Heart left ventricle (tissue), 16 donors: Measurements from ENCODE around the gene CYB5D1. TPM values are rescaled to one million over a fixed set of nuclear protein-coding genes. Genes with fewer than 3 reads are reported as not detected.
A peak's percentile ranks its signal among the peaks of the same experiment; 100 is the strongest.

Experiments used
- ATAC-seq, 4 donors: fragments of 200-7000 bp; cut with Tn5 transposase; one replicate each; pipeline ENCODE4 v1.9.1; 2020 to 2022; ENCODE audit warnings: moderate library complexity in 4 of 4, mild to moderate bottlenecking in 3 of 4, moderate number of reproducible peaks in 1 of 4
- DNase-seq, 5 donors: peaks; one replicate each; pipeline ENCODE4 v3.0.0-alpha.2; 2020
- H3K27ac ChIP-seq, 12 donors: fragments of 200-600 bp; sonication (generic) in 4 of 12; one replicate each; pipeline versions ENCODE4 v1.5.0 to v1.8.0; 2016 to 2022; ENCODE audit warnings: mild to moderate bottlenecking in 2 of 12
- H3K27me3 ChIP-seq, 9 donors: fragments of 200-600 bp; sonication (generic) in 2 of 9; one replicate each; pipeline versions ENCODE4 v1.5.1 to v1.8.0; 2016 to 2022; ENCODE audit warnings: mild to moderate bottlenecking in 3 of 9
- H3K36me3 ChIP-seq, 9 donors: fragments of 200-600 bp; sonication (generic) in 2 of 9; one replicate each; pipeline versions ENCODE4 v1.5.0 to v1.8.0; 2018 to 2022; ENCODE audit warnings: mild to moderate bottlenecking in 2 of 9
- H3K4me1 ChIP-seq, 12 donors: fragments of 200-600 bp; sonication (generic) in 4 of 12; one replicate each; pipeline versions ENCODE4 v1.5.0 to v1.8.0; 2016 to 2022; ENCODE audit warnings: mild to moderate bottlenecking in 3 of 12
- H3K4me3 ChIP-seq, 12 donors: fragments of 200-600 bp; sonication (generic) in 4 of 12; one replicate each; pipeline versions ENCODE4 v1.5.0 to v1.8.0; 2017 to 2022; ENCODE audit warnings: mild to moderate bottlenecking in 9 of 12, moderate library complexity in 4 of 12
- H3K9me3 ChIP-seq, 12 donors: fragments of 200-600 bp; sonication (generic) in 4 of 12; one replicate each; pipeline versions ENCODE4 v1.5.0 to v1.8.0; 2016 to 2022; ENCODE audit warnings: mild to moderate bottlenecking in 1 of 12
- CTCF ChIP-seq, 12 donors: fragments of 200-600 bp; sonication (generic) in 4 of 12; IDR thresholded peaks; one replicate each; pipeline versions ENCODE4 v1.5.0 to v1.8.0; 2018 to 2022; ENCODE audit warnings: antibody characterized with exemption in 12 of 12, mild to moderate bottlenecking in 5 of 12
- POLR2A ChIP-seq, 2 donors: fragments of 450-650 bp; IDR thresholded peaks; one replicate each; pipeline ENCODE4 v1.6.1; 2017; ENCODE audit warnings: antibody characterized with exemption in 2 of 2, mild to moderate bottlenecking in 2 of 2, moderate library complexity in 2 of 2
- WGBS, 4 donors: extraction: QIAGEN DNeasy Blood & Tissue Kit in 2 of 4; methylation state at CpG; one replicate each; pipeline versions ENCODE4 v1.1.5 to v1.1.7; 2013 to 2018; 5-methylcytosine and 5-hydroxymethylcytosine counted together
- intact Hi-C, 10 donors: fragments of 100-400 bp; cut with DNase I; formaldehyde crosslinking; loops; one replicate each; pipeline versions ENCODE4 v1.11.1 to v1.14.2; 2022
- polyA plus RNA-seq, 2 donors: library from polyadenylated mRNA; stranded (reverse); fragments of 200-250 nt; gene quantifications; one replicate each; pipeline ENCODE4 v1.2.3, GENCODE V29; 2013
- total RNA-seq, 9 donors: library from RNA; depleted of rRNA in 2 of 9; stranded (reverse); fragments of >200 nt in 2 of 9; fragmentation: NEBNext Ultra II Directional in 3 of 9; extraction: Animal tissue kit (Norgen Biotek cat#: 25700) in 3 of 9; gene quantifications; one replicate each; pipeline versions ENCODE4 v1.1.0 to v1.2.4, GENCODE V29; 2016 to 2023
- donor health status: ischemic (EF 13 %, LVEDD 7.1; RV severe dilation, severe dysfunction).
- donor health status: healthy with polysubstance abuse.
- donor health status: DM: no; HTN: yes; CAD: no.
- donor health status: DM: no; HTN: no; CAD: no.
- donor health status: ischemic (EF 25% LVEDD 6.9; RV normal size, moderate dysfunction).
- donor health status: ischemic (EF 25% LVEDD 5.7; RV mildly dilated, moderate dysfunction).
- donor health status: healthy.
- donor health status: DM: yes; HTN: yes; CAD: no.
- donor health status: ischemic (EF 35%, LVEDD 5.7; RV mildly dilated, moderate dysfunction).
- donor health status: nonischemic (EF 11% LVEDD 7.7; RV severe dilation, severe dysfunction).
- donor health status: DM: yes; HTN: yes; CAD: no.
- donor health status: PGD.
- donor health status: ischemic (EF 29% LVEDD 5.4; RV normal size, mild dysfunction).
- donor health status: nonischemic (EF 23%, LVEDD 6.1; RV moderate dilation, normal function).

The CYB5D1 gene
- total and polyA plus RNA-seq, 11 donors, result 9.3 to 20.4 (median 15.5) TPM

- DNase-seq, result peak in 1 of 5 donors; percentile 31
- no peaks in the 10 kb centered on the region for H3K27me3 ChIP-seq
- H3K36me3 ChIP-seq, result peaks cover 3 to 67% (median 59%) of the 10 kb centered on the region in 9 donors
- no peak for ATAC-seq
- peaks cover 0 to 43% (median 26%) of the 10 kb centered on the region in 12 donors for H3K4me1 ChIP-seq
- no peak for TF ChIP-seq POLR2A (IDR thresholded peaks at IDR 0.05)
- TF ChIP-seq CTCF (IDR thresholded peaks at IDR 0.05), result no peak
- intact Hi-C loops, result loop anchor here (1.0 to 10.0 kb wide), 6 partner anchors 18 to 303 kb away; partner anchors contain the start of genes KDM6B (in 1 of the 10) and PER1 (in 1 of the 10)
- H3K27ac ChIP-seq, result peak overlapping the region in 8 of 12 donors; percentile 17 to 91 (median 37)
- WGBS, 4 donors, result 51 to 64% (median 57%) methylated on average over 10 to 20 of the region's 20 CpGs
- H3K4me3 ChIP-seq, result peak overlapping the region in 2 of 12 donors; percentile 16 to 19
- H3K9me3 ChIP-seq, result no peaks in the 10 kb centered on the region
These were observed 5.5 kb upstream of the CYB5D1 start for GRCh38 chr17:7852262-7852670.

GRCh38 chr17:7852919-7853690 lies 4.7 kb upstream of the CYB5D1 start:
- H3K4me3 ChIP-seq, result peak overlapping the region in 8 of 12 donors; percentile 18 to 85 (median 68)
- no peak for ATAC-seq
- H3K9me3 ChIP-seq, result no peaks in the 10 kb centered on the region
- TF ChIP-seq POLR2A (IDR thresholded peaks at IDR 0.05) (no peak), CTCF (IDR thresholded peaks at IDR 0.05) (no peak)
- peak in 1 of 5 donors; percentile 40 for DNase-seq
- intact Hi-C loops, result loop anchor here (1.0 to 10.0 kb wide), 6 partner anchors 19 to 302 kb away; partner anchors contain the start of genes KDM6B (in 1 of the 10) and PER1 (in 1 of the 10)
- no peaks in the 10 kb centered on the region for H3K27me3 ChIP-seq
- peak overlapping the region in 11 of 12 donors; percentile 68 to 95 (median 91) for H3K27ac ChIP-seq
- H3K4me1 ChIP-seq, result peaks cover 0 to 43% (median 27%) of the 10 kb centered on the region in 12 donors
- H3K36me3 ChIP-seq, result peaks cover 3 to 61% (median 55%) of the 10 kb centered on the region in 9 donors
- WGBS, 4 donors, result 66 to 77% (median 69%) methylated on average over 44 to 51 of the region's 51 CpGs

- no peaks in the 10 kb centered on the region for H3K9me3 ChIP-seq
- peak overlapping the region in 9 of 12 donors; percentile 18 to 85 (median 68) for H3K4me3 ChIP-seq
- peaks cover 3 to 58% (median 51%) of the 10 kb centered on the region in 9 donors for H3K36me3 ChIP-seq
- DNase-seq (no peak), ATAC-seq (no peak)
- H3K4me1 ChIP-seq, result peaks cover 0 to 48% (median 33%) of the 10 kb centered on the region in 12 donors
- no peak for TF ChIP-seq CTCF (IDR thresholded peaks at IDR 0.05)
- no peak for TF ChIP-seq POLR2A (IDR thresholded peaks at IDR 0.05)
- 60 to 75% (median 68%) methylated on average over 21 of the region's 21 CpGs for WGBS, 4 donors
- peak overlapping the region in 11 of 12 donors; percentile 68 to 95 (median 91) for H3K27ac ChIP-seq
- H3K27me3 ChIP-seq, result no peaks in the 10 kb centered on the region
- intact Hi-C loops, result loop anchor here (2.0 to 10.0 kb wide), 5 partner anchors 31 to 301 kb away; partner anchors contain the start of gene PER1 (in 1 of the 10)
These were observed 4.1 kb upstream of the CYB5D1 start for GRCh38 chr17:7853691-7854038.
